Body of pancreas (tissue), 4 donors: ENCODE data around the gene SGCD.

Experiments used
- POLR2A ChIP-seq, 3 donors: fragments of 450-650 bp; IDR thresholded peaks; one replicate each; pipeline ENCODE4 v1.6.1; 2016; ENCODE audit warnings: antibody characterized with exemption in 3 of 3, mild to moderate bottlenecking in 2 of 3
- TF ChIP-seq, protein P1 (sequence below), 7 experiments: fragments of 450-650 bp in 4 of 7; fragments of 200-600 bp in 3 of 7; sonication (generic) in 3 of 7; IDR thresholded peaks; one replicate each; pipeline ENCODE4 v1.5.1; 2016 to 2019; ENCODE audit warnings: antibody characterized with exemption in 7 of 7

GRCh38 chr5:156641686-156642085, 314.7 kb downstream of the SGCD start:
- TF ChIP-seq, protein P1, sequence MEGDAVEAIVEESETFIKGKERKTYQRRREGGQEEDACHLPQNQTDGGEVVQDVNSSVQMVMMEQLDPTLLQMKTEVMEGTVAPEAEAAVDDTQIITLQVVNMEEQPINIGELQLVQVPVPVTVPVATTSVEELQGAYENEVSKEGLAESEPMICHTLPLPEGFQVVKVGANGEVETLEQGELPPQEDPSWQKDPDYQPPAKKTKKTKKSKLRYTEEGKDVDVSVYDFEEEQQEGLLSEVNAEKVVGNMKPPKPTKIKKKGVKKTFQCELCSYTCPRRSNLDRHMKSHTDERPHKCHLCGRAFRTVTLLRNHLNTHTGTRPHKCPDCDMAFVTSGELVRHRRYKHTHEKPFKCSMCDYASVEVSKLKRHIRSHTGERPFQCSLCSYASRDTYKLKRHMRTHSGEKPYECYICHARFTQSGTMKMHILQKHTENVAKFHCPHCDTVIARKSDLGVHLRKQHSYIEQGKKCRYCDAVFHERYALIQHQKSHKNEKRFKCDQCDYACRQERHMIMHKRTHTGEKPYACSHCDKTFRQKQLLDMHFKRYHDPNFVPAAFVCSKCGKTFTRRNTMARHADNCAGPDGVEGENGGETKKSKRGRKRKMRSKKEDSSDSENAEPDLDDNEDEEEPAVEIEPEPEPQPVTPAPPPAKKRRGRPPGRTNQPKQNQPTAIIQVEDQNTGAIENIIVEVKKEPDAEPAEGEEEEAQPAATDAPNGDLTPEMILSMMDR (IDR thresholded peaks at IDR 0.05), result no peak
- TF ChIP-seq POLR2A (IDR thresholded peaks at IDR 0.05), result no peak
